HEK293 (cell line): ENCODE measurements around the gene ZNF646.

ENCODE experiments used
- BCL11B ChIP-seq: fragments of 450-650 bp; formaldehyde crosslinking; IDR thresholded peaks from 2 replicates; pipeline ENCODE4 v1.5.1; 2016; ENCODE audit warnings: low read depth, missing biosample characterization, missing genetic modification characterization
- ZNF501 ChIP-seq: fragments of 450-650 bp; formaldehyde crosslinking; IDR thresholded peaks from 2 replicates; pipeline ENCODE4 v1.5.1; 2016; ENCODE audit warnings: missing biosample characterization, missing genetic modification characterization
- TF ChIP-seq, protein P1 (sequence below): fragments of 450-650 bp; formaldehyde crosslinking; IDR thresholded peaks from 2 replicates; pipeline ENCODE4 v1.5.1; 2016; ENCODE audit warnings: missing biosample characterization, missing genetic modification characterization

DNA sequence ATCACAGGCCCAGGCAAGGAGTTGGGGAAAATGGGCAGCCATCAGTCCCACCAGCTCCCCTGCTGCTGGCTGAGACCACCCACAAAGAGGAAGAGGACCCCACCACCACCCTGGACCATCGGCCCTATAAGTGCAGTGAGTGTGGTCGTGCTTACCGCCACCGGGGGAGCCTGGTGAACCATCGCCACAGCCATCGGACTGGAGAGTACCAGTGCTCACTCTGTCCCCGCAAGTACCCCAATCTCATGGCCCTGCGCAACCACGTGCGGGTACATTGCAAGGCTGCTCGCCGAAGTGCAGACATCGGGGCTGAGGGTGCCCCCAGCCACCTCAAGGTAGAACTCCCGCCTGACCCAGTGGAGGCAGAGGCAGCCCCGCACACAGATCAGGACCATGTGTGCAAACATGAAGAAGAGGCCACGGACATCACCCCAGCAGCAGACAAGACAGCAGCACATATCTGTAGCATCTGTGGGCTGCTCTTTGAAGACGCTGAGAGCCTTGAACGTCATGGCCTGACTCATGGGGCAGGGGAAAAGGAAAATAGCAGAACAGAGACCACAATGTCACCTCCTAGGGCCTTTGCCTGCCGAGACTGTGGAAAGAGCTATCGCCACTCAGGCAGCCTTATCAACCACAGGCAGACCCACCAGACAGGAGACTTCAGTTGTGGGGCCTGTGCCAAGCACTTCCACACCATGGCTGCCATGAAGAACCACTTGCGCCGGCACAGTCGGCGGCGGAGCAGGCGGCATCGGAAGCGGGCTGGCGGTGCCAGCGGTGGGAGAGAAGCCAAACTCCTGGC lies 3.6 kb downstream of the ZNF646 start:
- TF ChIP-seq ZNF501 (tag by site-specific recombination), result no peak
- TF ChIP-seq BCL11B (tag by site-specific recombination), result no peak
- TF ChIP-seq, protein P1, sequence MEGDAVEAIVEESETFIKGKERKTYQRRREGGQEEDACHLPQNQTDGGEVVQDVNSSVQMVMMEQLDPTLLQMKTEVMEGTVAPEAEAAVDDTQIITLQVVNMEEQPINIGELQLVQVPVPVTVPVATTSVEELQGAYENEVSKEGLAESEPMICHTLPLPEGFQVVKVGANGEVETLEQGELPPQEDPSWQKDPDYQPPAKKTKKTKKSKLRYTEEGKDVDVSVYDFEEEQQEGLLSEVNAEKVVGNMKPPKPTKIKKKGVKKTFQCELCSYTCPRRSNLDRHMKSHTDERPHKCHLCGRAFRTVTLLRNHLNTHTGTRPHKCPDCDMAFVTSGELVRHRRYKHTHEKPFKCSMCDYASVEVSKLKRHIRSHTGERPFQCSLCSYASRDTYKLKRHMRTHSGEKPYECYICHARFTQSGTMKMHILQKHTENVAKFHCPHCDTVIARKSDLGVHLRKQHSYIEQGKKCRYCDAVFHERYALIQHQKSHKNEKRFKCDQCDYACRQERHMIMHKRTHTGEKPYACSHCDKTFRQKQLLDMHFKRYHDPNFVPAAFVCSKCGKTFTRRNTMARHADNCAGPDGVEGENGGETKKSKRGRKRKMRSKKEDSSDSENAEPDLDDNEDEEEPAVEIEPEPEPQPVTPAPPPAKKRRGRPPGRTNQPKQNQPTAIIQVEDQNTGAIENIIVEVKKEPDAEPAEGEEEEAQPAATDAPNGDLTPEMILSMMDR (tag by site-specific recombination), result no peak
